Stromal cell of bone marrow (primary cell): ENCODE data around the gene DDAH1.

Experiments used
- DNase-seq: peaks from one replicate; pipeline ENCODE4 v3.0.0-alpha.2; 2012; ENCODE audit warnings: low read depth

Gene DDAH1

DNA sequence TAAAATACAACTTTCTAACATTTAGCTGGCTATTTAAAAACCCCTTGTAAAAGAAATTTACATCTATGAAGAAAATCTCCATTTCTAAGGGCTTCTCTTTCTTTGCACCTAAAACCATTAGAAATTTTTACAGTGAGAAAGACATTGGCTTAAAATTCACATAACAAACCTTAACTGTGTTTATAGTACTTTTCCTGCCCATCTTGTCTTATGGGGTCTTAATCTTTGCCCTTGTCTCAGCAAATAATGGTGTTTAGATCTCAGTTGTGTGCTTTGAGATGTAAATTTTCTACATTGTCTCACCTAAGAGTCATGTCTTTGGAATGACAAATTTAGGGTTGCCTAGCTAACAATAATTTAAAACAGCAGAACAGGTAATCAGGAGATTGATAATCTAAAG, 71.5 kb downstream of the DDAH1 start:
- DNase-seq = no peak

DNA sequence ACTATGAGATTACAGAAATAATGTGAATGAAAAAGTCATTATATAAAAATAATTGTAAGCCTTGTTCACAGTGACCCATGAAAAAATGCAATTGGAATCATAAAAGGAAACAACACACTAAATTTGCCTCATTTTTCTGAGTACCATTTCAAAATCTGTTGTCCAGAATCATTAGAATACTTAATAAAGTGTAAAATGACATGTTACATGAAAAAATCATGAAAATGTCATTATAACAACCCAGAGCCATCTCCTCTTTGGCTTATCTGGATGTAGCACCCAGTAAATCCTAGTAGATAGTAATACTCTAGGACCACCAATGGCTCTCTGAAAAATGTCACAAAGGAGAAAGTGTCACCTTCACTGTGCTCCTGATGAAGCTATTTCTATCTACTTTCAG, 76.5 kb downstream of the DDAH1 start:
- DNase-seq = no peak

DNA sequence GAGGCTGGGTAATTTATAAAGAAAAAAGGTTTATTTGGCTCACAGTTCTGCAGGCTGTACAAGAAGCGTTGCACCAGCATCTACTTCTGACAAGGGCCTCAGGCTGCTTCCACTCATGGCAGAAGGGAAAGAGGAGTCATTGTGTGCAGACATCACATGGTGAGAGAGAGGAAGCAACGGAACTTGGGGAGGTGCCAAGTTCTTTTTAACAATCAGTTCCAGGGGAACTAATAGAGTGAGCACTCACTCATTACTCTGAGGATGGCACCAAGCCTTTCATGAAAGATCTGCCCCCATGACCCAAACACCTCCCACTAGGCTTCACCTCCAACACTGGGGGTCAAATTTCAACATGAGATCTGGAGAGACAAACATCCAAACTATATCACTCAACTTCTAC, 77.2 kb downstream of the DDAH1 start:
- no peak for DNase-seq

DNA sequence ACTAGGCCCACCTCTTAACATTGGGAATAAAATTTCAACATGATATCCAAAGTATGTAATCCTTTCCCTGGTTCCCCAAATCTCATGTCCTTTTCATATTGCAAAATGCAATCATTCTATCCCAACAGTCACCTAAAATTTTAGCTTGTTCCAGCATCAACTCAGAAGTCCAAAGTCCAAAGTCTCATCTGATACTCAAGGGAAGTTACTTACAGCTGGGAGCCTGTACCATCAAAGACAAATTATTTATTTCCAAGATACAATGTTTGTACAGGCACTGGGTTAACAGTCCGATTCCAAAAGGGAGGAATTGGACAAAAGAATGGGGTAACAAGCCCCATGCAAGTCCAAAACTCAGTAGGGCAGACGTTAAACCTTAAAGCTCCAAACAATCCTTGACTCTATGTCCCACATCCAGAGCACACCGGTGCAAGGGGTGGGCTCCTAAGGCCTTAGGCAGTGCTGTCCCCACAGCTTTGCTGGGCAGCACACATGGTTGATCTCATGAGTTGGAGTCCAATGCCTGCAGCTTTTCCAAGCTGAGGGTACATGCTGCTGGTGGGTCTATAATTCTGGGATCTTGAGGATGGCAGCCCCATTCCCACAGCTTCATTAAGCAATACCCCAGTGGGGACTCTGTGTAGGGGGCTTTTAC, 78.8 kb downstream of the DDAH1 start:
- no peak for DNase-seq

DNA sequence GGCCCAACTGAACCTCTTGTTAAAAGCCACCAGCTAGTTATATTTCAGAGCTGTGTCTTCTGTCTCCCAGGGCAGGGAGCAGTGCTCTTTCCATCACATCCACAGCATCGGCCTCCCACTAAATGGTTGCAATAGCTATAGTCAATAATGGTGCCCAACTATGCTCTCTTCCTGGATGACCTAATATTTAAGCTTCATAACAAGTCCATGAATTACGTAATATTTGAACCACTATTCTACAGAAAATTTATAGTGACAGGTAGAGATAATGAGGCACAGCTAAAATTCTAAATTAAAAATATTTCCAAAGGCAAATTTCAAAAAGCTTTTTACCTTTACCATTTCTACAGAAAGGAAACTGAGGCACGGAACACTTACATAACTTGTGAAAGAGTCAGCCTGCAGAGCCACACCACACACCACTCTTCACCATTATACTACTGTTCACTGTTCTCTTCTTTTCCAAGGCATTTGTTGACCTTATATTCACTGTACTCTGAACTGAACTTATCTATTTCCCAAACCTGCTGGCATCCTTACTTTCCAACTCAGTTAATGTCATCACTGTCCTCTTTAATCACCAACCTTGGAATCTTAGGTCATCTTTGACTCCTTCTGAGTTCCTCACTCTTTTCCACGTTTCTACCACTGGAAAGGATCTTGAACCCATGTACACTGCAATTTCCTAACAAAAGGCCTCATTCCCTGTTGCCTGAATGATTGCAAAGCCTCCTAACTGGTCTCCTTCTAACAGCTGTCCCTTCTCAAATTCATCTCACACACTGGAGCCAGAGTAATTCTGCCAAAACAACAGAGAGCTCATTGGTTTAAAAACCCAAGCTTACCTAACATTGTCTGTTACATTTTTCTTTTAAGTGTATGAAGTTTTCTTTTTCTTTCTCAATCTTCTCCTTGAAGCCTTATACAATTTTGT, 85.5 kb downstream of the DDAH1 start:
- DNase-seq = no peak

DNA sequence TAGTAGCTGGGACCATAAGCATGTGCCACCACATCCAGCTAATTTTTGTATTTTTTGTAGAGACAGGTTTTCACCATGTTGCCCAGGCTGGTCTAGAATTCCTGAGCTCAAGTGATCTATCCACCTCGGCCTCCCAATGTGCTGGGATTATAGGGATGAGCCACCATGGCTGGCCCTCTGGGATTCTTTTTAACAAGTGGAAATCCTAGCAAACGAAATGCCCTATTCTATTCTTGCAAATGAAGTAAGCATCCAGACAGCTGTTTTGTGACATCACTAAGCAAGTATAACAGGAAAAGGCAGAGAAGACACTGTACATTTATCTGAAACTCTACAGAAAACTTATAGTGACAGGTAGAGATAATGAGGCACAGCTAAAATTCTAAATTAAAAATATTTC, 86.4 kb downstream of the DDAH1 start:
- no peak for DNase-seq

DNA sequence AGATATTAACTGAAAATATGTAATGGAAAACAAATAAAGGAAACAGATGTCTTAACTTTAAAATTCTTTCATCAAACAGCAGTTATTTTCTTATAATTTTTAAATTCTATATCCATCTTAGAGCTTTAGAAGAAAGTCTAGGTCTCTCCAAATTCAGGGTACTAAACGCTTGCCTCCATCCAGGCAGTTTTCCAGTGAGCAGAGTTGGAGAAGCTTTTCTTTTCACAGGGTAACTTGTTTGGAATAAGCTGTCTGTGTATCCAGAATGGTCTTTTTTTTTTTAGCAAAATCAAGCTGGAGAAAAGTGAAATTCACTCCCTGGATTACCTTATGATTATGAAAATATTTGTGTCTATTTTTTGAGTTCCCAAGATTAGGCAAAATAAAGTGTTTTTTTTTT, 88.6 kb downstream of the DDAH1 start:
- DNase-seq = no peak

DNA sequence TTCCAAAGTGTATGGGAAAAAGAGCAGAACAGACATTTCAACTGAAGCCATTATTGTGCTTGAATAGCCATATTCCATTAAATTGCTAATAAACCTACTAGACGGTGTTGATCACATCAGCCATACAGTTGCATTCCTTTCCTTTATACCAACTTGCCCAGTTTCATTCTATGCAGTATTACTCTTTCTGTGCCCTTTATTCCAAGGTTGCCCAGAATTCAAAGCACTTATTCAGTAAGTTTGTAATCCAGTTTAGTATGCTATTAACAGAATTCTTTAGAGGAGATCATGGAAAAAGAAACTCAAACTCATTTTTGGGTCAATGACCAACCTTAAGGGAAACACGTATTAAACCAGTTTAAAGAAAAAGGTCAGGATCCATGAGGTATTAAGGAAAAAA, 89.5 kb downstream of the DDAH1 start:
- no peak for DNase-seq

DNA sequence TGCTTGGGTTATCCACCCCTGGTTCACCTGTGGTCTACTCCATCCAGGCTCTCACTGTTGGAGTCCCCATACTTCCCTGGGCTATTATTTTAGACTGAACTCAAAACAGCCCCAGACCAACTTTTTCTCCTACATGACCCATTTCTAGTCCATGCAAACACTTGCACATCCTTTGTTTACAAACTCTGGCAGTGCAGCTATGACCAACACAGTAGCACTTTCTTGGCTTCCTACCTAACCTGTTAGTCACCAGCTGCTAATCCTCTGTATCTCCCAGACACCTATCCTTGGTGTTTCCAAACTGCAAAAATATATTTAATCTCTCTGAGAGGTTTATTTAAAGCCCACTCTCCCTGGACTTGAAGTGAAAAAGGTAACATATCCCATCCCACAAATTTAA, 90.8 kb downstream of the DDAH1 start:
- peak; percentile 35 for DNase-seq

DNA sequence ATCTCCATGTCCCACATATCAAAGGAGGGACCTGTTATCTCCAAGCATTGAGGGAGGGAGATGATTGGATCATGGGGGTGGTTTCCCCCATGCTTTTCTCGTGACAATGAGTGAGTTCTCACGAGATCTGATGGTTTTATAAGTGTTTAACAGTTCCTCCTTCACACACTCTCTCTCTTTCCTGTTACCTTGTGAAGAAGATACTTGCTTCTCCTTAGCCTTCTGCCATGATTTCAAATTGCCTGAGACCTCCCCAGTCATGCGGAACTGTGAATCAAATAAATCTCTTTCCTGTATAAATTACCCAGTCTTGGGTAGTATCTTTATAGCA, 91.6 kb downstream of the DDAH1 start:
- DNase-seq = no peak

DNA sequence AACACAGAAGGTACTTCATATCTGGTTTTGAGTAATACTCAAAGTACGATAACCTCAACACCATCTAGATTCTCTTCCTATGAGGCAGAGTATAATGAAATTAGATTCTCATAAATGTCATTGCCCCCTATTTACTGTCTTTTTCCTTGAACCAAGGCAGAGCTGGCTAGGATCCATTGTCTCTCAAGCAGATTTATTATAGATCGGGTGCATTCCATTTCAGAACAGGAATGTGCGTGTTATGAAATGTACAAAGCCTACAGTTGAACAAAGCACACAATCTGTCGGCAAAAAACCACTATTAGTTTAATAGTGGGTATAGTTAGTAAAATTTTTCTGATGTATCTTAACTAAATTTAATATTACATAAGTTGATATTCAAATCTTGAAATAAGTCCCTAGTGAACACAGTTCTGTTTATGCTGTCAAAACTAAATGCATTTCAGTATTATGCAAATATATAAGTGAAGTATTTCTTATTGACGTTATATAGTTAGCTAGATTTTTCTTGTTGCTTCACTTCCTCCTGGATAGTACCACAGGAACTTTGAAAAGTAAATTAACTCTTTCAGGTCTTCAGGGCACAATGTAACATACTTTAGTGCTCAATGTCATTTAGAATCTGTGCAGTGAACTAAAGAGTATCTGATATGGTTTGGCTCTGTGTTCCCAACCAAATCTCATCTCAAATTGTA, 92.1 kb downstream of the DDAH1 start:
- DNase-seq = no peak

DNA sequence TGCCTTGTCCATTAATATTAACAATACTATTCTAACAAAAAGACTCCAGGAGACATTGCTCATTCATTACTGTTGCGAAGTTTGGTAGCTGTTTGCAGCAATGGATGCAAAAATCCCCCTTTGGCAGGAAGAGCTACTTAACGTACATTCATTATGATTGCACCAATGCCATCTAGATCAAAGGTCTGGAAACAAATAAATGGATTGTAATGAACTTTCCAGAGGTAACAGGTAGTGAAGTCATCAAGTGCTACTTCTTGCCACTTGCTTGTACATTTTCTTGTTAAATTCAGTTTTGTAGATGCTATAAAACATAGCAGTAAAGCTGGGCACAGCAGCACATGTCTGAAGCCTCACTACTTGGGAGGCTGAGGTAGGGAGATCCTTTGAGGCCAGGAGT, 93.9 kb downstream of the DDAH1 start:
- no peak for DNase-seq

DNA sequence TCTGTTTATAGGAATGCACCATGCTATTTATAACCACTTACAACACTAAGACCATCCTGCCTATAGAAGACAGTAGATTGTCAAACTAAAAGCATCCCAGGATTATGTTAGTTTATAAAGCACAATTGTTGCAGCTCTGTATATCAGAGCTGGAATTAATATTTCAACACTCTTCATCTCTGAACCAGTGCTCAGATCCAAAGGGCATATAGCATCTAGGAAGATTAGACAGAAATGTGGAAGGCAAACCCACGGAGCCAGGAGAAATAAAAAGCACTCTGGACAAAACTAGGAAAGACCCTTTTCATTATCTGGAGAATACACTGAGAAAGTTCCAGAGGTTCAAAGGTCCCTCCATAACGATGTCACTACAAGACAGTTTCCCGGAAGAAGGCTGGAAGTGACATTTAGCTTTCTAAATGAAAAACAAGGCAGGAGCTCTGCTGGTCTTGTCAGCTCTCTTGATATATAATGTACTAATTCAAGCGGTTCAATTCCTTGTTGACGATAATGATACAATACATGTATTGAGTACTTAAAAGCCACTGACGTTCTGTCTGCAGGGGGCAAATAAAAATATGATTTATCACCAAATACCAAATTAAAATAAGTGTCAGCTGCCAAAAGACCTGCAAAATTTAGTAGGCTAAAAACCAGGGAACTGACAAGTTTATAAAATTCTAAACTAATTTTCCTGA, 96.7 kb downstream of the DDAH1 start:
- DNase-seq = no peak

DNA sequence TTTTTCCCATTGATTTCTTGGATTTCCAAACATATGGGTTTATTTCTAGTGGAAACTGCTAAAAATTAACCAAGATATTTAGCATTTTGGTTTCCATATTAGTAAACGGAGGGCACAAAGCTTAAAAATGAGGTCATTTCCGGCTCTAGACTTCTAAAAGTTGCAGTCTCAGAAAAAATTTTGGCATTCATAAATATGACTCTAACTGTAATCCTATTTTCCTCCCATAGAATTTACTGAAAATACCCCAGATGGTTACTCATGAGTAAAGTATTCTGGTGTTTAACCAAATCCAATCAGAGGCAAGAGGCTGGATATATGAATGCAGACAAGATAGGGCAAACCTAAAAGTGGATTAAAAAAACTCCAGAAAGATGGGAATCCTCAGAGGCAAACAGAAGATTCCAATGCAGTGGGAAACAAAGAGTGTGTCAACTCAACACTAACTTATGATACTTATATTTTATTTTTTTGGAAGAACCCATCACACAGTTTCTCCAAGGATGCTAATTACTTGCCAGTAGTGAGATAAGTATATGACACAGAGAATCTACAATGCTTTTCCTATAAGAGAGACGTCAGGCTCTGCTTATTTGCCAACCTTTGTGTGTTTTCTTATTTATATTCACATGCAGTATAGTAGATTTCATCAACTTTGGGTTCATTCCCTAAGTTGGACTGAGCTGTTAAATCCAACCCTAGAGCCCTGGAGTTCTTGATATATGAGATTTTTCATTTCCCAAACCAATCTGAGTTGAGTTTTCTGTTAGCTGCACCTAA, 98.4 kb downstream of the DDAH1 start:
- peak; percentile 72 for DNase-seq

DNA sequence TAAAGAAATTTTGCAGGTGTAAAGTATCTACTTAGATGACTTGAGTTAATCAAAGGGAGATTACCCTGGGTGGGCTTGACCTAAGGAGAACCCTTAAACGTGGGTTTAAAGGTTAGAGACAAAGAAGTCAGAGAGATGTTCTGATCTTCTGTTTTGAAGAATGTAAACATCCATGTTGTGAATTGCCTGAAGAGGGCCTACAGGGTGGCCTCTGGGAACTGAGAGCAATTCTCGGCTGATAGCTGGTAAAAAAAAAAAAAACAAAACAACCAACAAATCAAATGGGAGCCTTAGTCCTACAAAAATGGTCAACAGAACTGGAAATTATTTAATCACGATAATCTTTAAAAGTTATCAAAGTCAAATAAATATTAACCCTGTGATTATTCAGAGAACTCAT, 99.1 kb downstream of the DDAH1 start:
- no peak for DNase-seq

DNA sequence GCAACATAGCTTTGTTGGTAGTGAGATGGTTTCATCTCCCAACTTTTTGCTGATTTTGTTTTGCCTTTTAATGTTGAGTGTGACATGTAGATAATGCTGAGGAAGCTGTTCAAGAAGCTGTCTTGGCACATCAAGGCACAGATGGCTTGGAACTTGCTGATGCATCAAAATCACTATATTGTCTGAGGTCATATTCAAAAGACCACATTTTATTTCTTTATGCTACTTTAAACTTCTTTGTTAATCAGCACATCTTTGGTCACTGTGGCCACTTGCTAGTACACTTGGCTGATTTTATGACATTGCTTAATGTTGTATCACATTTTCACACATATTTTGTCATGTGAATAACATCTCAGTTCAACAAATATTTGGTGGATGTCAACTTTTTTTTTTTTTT, 101.4 kb downstream of the DDAH1 start:
- no peak for DNase-seq

DNA sequence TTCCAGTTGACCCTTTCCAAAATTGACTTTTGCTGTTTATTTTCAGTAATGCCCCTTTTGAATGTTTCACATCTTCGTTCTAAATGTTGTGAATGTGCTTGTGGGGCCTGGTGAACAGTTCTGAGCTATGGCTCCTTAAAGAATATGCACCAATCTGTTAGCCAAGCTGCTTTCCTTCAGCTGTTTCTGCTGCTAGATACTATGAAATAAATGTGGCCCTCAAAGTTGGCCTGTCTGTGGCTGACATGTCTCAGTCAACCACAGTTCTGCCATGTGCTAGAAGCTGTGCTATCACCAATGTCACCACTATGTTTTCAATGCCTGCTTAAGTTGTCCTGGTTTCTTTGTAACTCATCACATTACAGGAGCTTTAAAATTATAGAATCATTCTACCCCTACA, 101.9 kb downstream of the DDAH1 start:
- DNase-seq = no peak

DNA sequence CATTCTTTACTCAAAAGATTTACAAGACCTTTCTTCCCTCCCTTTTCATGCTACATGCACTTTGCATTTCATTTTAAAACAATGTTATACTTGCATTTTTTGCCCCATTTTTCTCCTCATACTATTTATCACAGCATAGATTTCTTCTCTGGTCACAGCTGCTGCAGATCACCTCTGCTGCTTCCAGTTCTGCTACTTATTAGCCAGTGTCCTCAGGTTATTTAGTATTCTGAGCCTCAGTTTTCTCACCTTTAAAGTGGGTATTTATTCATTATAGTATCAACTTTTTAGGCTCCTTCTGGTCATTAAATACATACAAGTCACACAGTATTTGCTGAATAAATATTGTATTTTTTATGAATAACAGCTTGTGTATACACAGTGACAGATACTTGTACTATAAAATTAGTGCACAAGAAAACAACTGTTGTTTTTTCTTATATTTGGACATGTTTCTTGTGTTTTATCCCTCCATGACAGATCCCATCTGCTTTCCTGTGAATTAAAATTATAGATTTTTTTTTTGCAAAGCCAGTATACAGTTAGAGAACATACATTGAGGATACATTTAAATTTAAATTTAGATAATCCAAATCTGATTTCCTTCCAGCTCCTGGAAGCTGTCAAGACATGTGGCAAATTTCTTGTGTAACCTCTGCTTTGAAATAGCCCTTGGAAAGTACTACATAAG, 103.2 kb downstream of the DDAH1 start:
- no peak for DNase-seq

DNA sequence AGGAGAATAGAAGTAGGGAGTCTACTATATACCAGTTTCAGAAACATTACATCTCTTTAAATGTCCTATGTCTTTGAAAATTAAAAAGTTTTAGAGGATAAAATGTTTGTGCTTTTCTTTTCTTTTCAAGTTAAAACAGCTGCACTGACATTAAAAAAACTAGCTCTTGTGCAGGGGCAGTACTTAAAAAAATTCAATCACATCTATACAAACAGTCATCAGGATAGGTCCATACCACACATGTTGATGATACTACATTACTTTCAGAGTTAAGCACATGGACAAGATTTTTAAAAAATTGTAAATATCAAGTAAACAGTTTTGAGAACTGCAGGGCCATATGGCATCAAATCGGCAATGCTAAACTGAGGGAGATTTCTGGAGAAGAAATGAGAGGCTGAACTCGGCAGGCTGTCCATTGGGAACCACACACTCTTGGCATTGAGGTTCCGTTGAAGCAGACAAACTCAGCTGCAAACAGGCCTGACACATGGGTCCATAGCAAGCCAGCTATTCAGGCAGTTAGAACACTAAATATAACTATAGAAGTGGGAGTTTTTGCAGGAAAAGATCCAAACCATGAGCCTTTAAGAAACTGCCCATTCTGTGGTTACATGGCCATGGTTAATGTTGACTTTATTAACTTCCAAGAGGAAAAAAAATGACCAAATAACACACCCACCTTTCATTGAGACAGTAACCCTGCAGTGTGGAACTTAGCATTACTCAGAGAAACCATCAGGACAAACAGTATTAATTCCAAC, 104.0 kb downstream of the DDAH1 start:
- DNase-seq = peak; percentile 93
